NCI-H1105 treated with DMSO at 0.1 percent for 48 hours (cell line): Measurements from ENCODE around the gene SLC2A1.
A peak's percentile ranks its signal among the peaks of the same experiment; 100 is the strongest.

ENCODE experiments used
- DNase-seq: peaks from one replicate; lab custom pipeline; 2025; lab: John Stamatoyannopoulos, UW

The SLC2A1 gene

DNA sequence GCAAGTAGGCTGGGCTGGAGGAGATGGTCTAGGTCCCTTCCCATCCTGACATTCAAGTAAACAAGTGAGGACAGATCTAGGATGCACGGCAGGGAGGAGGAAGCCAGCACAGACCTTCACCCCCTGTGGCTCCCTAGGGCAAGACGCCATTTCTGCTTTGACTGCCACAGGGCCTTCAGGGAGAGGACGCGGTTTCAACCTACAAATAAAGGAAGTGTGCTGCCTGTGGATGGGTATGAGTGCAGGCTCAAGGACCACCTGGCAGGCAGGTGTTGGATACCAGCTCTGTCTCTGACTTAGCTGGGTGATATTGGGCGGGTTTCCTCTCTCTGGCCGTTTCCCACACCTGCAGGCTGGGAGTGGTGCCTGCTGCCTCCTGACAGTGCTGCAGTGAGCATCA lies 16.2 kb downstream of the SLC2A1 start:
- peak; percentile 41 for DNase-seq

GRCh38 chr1:42941640-42942330 lies 16.9 kb downstream of the SLC2A1 start:
- DNase-seq = peak; percentile 43

GRCh38 chr1:42940851-42941639 lies 17.6 kb downstream of the SLC2A1 start:
- no peak for DNase-seq

- DNase-seq = no peak
Measured at GRCh38 chr1:42938645-42939615, 19.7 kb downstream of the SLC2A1 start.

DNA sequence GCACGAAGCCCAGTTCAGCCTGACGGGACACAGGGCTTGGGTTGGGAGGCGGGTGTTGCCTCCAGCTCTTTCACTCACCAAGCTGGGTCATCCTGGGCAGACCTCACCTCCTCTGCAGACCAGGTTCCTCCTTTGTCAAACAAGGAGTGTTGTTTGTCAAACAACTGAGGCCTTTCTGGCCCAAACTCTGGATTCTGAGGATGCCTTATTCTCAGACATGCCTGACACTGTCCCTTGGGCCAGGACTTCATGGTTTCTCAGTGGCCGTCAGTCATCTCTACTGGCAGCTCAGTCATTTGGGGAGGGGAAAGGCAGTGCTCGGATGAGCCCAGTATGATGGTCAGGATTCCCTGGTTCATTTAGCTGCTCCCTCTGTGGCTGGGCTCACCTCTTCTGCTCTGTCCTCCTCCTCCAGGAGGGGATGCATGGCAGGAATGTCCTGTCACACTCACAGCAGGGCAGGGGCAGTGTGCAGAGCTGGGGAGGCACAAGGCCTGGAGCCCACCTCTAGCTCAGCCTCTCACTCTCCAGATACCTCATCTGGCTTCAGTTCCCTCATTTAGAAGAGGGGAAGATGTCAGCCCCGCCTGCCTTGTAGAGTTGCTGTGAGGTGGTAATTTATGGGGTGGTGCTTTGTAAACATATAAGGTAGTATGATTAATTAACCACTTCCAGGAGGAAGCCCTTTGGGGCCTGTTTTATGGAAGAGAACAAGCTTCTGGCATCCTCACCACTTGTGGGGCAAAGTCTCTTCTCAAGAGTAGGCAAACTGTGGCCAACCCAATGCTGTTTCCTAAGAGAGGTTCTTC lies 20.6 kb downstream of the SLC2A1 start:
- DNase-seq = no peak

GRCh38 chr1:42937141-42937696 lies 21.4 kb downstream of the SLC2A1 start:
- DNase-seq = no peak

- no peak for DNase-seq
Measured at GRCh38 chr1:42936309-42937078, 22.2 kb downstream of the SLC2A1 start.

- no peak for DNase-seq
Measured at GRCh38 chr1:42935971-42936308, 22.7 kb downstream of the SLC2A1 start.

GRCh38 chr1:42935313-42935895 lies 23.3 kb downstream of the SLC2A1 start:
- no peak for DNase-seq

DNA sequence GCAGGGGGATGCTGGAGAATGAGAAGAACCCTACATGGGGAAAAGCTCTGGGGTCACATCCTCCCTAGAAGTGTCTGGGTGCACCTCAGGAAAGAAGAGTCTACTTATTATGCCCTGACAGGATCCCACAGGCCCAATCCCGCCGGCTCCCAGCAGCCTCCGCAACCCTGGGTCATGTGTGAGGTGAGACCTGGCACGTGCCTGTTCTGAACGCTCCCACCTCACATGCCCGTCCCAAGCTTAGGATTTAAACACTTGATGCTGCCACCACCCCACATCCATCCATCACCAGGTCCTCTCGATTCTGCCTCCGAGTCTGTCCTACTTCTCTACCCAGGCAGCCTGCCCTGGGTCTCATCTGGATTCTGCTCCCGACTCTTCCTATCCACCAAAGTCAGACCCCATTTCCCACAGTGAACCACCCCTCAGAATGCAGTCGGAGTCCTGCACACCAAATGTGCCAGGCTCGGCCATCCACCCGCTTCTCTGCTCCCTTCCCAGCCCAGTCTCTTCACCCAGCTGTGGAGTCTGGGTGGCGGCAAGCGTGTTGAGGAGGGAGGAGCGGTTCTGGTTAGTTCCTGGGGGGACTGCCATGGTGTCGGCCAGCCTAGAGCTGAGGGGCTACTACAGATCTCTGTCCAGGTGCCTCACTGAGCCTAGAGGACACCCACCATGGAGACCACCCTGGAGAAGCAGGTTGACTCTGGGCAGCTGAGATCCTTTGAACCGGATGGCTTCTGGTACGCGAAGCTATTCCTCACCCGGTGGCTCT lies 23.9 kb downstream of the SLC2A1 start:
- no peak for DNase-seq

DNA sequence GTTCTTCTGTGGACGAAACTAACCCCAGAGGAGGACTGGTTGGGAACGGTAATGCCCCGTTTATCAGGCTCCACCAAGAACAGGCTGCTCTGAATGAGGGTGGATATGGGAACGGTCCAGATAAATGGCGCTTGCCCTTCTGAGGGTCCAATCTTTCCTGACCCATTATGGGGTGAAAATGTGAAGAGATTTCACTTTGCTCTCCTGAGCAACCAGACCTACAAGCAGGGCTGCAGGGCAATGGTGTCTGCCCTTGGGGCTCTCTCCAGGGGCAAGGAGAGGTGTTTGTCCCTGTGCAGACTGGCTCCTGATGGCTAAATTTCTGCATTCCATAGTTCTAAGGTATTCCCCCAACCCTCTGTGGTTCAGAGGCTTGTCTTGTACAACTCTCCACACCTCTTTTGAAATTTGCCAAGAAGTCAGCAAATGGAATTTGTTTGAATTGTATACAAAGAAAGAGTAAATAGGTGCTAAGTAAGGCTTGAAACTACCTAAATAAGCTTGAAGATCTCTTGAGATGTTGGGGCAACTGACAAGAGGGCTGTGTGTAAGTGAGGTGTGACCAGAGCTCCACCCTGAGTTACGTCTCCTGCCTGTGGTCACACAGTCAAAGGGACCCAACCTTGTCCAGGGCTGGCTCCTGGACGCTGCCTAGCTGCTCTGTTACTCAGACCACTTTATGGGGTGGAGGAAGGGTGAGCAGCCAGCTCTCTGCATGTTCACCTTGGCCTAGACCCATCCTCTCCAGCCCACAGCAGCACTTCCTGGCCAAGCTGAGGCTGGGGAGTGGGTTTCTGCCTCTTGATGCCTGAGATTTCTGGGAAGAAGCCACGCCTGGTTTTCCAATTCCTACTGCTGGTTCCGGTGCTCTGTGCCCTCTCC lies 24.8 kb downstream of the SLC2A1 start:
- no peak for DNase-seq

DNA sequence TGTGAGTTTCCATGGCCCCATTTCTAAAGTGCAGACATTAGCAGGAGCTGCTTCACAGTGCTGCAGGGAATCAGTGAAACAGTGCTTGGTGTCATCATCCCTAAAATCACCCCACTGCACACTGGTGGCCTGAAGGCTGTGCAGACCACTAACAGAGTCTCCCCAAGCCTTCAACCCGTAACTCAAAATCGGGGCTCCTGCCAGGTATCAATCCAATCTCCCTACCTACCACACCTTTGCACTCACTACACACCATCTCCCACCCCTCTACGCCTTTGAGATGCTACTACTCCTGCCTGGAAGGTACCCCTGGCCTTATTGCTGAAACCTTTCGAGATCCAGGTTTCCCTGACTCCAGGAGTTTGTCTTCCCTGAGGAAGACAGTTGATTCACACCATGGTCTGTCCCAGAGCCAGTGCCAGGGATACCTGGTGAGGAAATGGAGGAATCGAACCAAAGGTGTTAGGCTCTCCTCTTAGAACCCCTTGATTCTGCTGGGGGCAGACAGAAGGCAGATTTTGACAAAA lies 25.5 kb downstream of the SLC2A1 start:
- no peak for DNase-seq

DNA sequence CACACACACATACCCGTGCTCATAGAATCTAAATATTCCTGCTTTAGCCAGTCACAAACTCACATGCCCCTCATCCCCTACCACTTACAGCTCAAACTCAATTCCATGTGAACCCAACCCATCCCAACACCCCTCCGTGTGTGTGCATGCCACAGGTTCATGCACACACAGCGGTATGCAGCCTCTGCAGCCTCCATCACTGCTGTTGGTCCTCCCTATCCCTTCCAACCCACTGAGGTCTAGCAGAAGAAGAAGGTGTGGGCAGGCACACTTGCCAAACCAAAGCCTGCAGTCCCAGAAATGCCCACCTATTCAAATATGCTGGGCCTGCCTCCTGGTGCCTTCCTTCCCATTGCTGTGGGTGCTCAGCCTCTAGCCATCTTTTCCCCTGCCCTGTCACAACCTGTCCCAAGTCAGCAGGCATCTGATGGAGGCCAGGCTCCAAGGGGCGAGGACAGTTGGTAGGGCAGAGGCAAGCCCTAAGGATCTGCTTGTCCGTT lies 26.2 kb downstream of the SLC2A1 start:
- no peak for DNase-seq

DNA sequence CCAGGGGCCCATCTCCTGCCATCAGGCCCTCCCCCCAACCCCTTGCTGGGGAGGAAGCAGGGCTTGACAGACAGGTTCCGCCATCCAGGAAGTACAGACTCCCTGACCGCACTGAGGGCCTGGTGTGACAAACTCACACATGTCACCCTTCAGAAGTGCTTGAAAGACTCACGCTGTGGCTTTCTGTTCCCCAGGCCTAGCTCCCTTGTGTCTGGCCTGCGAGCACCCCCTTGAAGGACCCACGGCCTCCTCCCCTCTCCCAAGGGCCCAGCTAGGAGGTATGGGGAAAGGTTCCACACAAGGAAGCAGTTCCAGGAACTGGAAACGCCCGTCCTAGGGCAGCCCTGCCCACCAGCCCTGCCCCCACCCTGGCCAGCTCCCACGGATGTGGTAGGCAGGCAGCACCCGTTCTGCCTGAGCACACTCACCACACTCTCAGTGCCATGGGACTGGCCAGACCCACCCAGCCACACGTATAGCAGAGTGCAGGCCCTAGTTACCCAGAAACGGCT lies 26.7 kb downstream of the SLC2A1 start:
- DNase-seq = no peak

- peak; percentile 5 for DNase-seq
Measured at GRCh38 chr1:42931108-42931539, 27.5 kb downstream of the SLC2A1 start.

- DNase-seq = no peak
Measured at GRCh38 chr1:42930178-42931107, 28.2 kb downstream of the SLC2A1 start.
